T-helper 9 cell (primary cell): ENCODE data around the gene TMEM126B.
"Not testable (repeated sequence)": the region's sequence is repeated elsewhere in the genome, so short reads cannot be mapped to it uniquely, and the experiment has no call there.

ENCODE experiments used
- DNase-seq: peaks from one replicate; pipeline ENCODE4 v3.0.0-alpha.2; 2020

The TMEM126B gene

GRCh38 chr11:85647604-85648299 is 19.4 kb downstream of the TMEM126B start, which contains the start of gene TMEM126A:
TSS of gene TMEM126A (plus strand) at chr11:85647967. CDS start at chr11:85650256, 2,289 bp downstream.
- DNase-seq, result peak; percentile 84

- no peak for DNase-seq
Measured at GRCh38 chr11:85651118-85651517, 22.7 kb downstream of the TMEM126B start.

- no peak for DNase-seq
Measured at GRCh38 chr11:85652786-85653447, 24.5 kb downstream of the TMEM126B start.

- not testable (repeated sequence) for DNase-seq
Measured at GRCh38 chr11:85654343-85654742, 25.9 kb downstream of the TMEM126B start.

- no peak for DNase-seq
Measured at GRCh38 chr11:85656777-85657176, 28.4 kb downstream of the TMEM126B start.

- no peak for DNase-seq
Measured at GRCh38 chr11:85658180-85658579, 29.8 kb downstream of the TMEM126B start.

GRCh38 chr11:85661972-85662664 is 33.7 kb downstream of the TMEM126B start:
- DNase-seq, result no peak

- no peak for DNase-seq
Measured at GRCh38 chr11:85663080-85663752, 34.8 kb downstream of the TMEM126B start.

- DNase-seq, result peak; percentile 85
Measured at GRCh38 chr11:85663753-85664614, 35.6 kb downstream of the TMEM126B start.

GRCh38 chr11:85664615-85665481 is 36.5 kb downstream of the TMEM126B start, which contains the start of gene CREBZF:
TSS of gene CREBZF (minus strand) at chr11:85665129. CDS start at chr11:85664875, 254 bp downstream.
- peak; percentile 88 for DNase-seq

- DNase-seq, result no peak
Measured at GRCh38 chr11:85665733-85666132, 37.3 kb downstream of the TMEM126B start.

GRCh38 chr11:85666687-85667086 is 38.3 kb downstream of the TMEM126B start:
- DNase-seq, result no peak

GRCh38 chr11:85668157-85668556 is 39.8 kb downstream of the TMEM126B start:
- no peak for DNase-seq

GRCh38 chr11:85670949-85671663 is 42.7 kb downstream of the TMEM126B start:
- not testable (repeated sequence) for DNase-seq

- DNase-seq, result no peak
Measured at GRCh38 chr11:85672105-85672902, 43.9 kb downstream of the TMEM126B start.

GRCh38 chr11:85673393-85673792 is 45.0 kb downstream of the TMEM126B start:
- DNase-seq, result no peak

GRCh38 chr11:85679576-85679975 is 51.2 kb downstream of the TMEM126B start:
- DNase-seq, result no peak

- DNase-seq, result no peak
Measured at GRCh38 chr11:85680897-85681296, 52.5 kb downstream of the TMEM126B start.
